Nephron progenitor cell (in vitro differentiated cells): Measurements from ENCODE around the gene INTS3.
A peak's percentile ranks its signal among the peaks of the same experiment; 100 is the strongest.

Experiments used
- DNase-seq: peaks from one replicate; pipeline ENCODE4 v3.0.0; 2021
- H3K27ac Mint-ChIP-seq: 2 replicates; pipeline ENCODE4 v1.8.0; 2021; ENCODE audit warnings: mild to moderate bottlenecking, moderate library complexity, mixed read lengths
- H3K27me3 Mint-ChIP-seq: 2 replicates; pipeline ENCODE4 v1.8.0; 2021; ENCODE audit warnings: mild to moderate bottlenecking, low read depth, mixed read lengths; ENCODE audit not compliant: poor library complexity
- H3K36me3 Mint-ChIP-seq: 2 replicates; pipeline ENCODE4 v1.8.0; 2021; ENCODE audit warnings: low read depth, mixed read lengths
- H3K4me1 Mint-ChIP-seq: 2 replicates; pipeline ENCODE4 v1.8.0; 2021; ENCODE audit warnings: mixed read lengths
- H3K4me3 Mint-ChIP-seq: 2 replicates; pipeline ENCODE4 v1.8.0; 2021; ENCODE audit warnings: mild to moderate bottlenecking, moderate library complexity, mixed read lengths
- H3K9me3 Mint-ChIP-seq: 2 replicates; pipeline ENCODE4 v1.8.0; 2021; ENCODE audit warnings: mild to moderate bottlenecking, moderate library complexity, mixed read lengths
- CTCF ChIP-seq: fragments of 200-600 bp; sonication (generic); IDR thresholded peaks from 2 replicates; pipeline ENCODE4 v1.5.0; 2021; ENCODE audit warnings: antibody characterized with exemption

INTS3 gene

DNA sequence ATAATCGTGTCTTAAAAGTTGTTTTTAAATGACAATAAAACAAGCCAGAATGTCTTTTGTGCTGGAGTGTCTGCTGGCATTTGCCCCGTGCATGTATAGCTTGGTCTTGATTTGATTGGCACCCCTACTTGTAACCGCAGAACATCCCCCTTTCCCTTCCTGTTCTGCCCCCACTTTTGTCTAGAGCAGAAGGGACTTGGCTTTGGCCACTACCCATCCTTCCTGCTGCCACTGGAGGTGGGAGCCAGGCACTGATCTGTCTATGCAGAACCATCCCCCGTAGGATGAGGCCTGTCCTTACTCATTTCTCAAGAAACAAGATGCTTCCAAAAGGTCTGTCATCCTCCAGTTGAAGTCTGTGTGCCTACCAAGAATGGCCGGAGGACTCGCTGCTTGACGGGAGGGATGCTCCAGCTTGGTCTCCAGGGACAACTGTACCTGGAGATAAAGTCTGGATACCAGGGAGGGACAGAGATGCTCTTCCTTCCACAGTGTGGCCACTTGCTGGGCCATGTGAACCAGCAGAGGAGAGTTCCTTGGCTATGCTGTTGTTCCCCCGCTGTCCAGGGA is 46.3 kb downstream of the INTS3 start:
- Mint-ChIP-seq H3K4me1 (peaks cover 67% of the 10 kb centered on the region), H3K9me3 (no peaks in the 10 kb centered on the region), H3K27ac (no peak overlapping the region), H3K4me3 (peak overlapping the region; percentile 88), H3K36me3 (peaks cover 28% of the 10 kb centered on the region), H3K27me3 (peaks cover 4% of the 10 kb centered on the region)
- DNase-seq = no peak
- TF ChIP-seq CTCF = no peak

DNA sequence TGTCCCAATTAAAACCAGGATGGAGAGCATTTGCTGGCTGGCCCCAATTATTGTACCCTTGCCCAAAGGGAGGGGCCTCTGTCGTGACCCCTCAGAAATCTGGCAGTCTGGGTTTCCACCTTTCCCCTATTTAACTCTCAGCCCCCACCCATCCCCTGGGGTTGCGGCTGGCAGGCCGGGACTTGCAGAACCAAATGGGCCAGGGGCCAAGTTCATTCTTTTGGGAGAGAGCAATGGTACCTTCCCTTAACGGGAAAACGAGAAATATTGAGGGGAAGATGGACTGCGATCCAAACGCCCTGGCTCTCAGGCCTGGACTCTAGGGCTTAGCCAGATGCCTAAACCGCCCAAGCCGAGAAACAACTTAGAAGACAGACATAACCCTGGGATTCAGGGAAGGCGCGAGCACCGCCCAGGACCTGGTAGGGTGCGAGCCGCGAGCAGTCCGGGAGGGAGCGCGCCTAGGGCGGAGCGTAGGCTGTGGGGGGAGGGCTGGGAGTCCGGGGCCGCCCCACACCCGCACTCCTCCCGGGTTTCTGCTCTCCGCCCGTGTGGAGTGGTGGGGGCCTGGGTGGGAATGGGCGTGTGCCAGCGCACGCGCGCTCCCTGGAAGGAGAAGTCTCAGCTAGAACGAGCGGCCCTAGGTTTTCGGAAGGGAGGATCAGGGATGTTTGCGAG is 47.1 kb downstream of the INTS3 start, which contains the start of gene SLC27A3:
SLC27A3 (plus strand) TSS at position 628 of the 678 bp plus-strand sequence. CDS start 91 bp downstream, outside the sequence.
- Mint-ChIP-seq H3K36me3 (peaks cover 22% of the 10 kb centered on the region), H3K4me1 (peaks cover 64% of the 10 kb centered on the region), H3K27me3 (peaks cover under 1% of the 10 kb centered on the region), H3K27ac (no peak within 1 kb of the TSS), H3K4me3 (peak within 1 kb of the TSS; percentile 88), H3K9me3 (no peaks in the 10 kb centered on the region)
- DNase-seq = peak; percentile 51
- no peak for TF ChIP-seq CTCF

DNA sequence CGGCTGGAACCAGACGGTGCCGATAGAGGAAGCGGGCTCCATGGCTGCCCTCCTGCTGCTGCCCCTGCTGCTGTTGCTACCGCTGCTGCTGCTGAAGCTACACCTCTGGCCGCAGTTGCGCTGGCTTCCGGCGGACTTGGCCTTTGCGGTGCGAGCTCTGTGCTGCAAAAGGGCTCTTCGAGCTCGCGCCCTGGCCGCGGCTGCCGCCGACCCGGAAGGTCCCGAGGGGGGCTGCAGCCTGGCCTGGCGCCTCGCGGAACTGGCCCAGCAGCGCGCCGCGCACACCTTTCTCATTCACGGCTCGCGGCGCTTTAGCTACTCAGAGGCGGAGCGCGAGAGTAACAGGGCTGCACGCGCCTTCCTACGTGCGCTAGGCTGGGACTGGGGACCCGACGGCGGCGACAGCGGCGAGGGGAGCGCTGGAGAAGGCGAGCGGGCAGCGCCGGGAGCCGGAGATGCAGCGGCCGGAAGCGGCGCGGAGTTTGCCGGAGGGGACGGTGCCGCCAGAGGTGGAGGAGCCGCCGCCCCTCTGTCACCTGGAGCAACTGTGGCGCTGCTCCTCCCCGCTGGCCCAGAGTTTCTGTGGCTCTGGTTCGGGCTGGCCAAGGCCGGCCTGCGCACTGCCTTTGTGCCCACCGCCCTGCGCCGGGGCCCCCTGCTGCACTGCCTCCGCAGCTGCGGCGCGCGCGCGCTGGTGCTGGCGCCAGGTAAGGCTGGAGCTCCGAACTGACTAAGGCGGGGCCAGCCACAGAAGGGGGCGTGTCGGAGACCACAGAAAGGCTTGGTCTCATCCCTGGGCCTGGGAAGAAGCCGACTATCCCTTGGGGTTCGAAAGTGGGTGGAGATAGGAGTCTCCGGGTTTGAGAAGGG is 47.8 kb downstream of the INTS3 start:
- Mint-ChIP-seq H3K27me3 (no peaks in the 10 kb centered on the region), H3K9me3 (no peaks in the 10 kb centered on the region), H3K4me1 (peaks cover 57% of the 10 kb centered on the region), H3K27ac (no peak overlapping the region), H3K36me3 (peaks cover 22% of the 10 kb centered on the region), H3K4me3 (peak overlapping the region; percentile 88)
- peak; percentile 82 for DNase-seq
- no peak for TF ChIP-seq CTCF

GRCh38 chr1:153776352-153776751 is 48.5 kb downstream of the INTS3 start:
- DNase-seq = no peak
- Mint-ChIP-seq H3K27me3 (no peaks in the 10 kb centered on the region), H3K9me3 (no peaks in the 10 kb centered on the region), H3K27ac (no peak overlapping the region), H3K36me3 (peaks cover 22% of the 10 kb centered on the region), H3K4me1 (peaks cover 50% of the 10 kb centered on the region), H3K4me3 (peak overlapping the region; percentile 88)
- no peak for TF ChIP-seq CTCF

GRCh38 chr1:153776845-153777370 is 49.1 kb downstream of the INTS3 start:
- Mint-ChIP-seq H3K9me3 (no peaks in the 10 kb centered on the region), H3K4me1 (peaks cover 47% of the 10 kb centered on the region)
- TF ChIP-seq CTCF = no peak

More at GRCh38 chr1:153776845-153777370, 49.1 kb downstream of the INTS3 start:
- DNase-seq = no peak
- Mint-ChIP-seq H3K4me3 (peak overlapping the region; percentile 58), H3K27ac (peak overlapping the region; percentile 31), H3K27me3 (no peaks in the 10 kb centered on the region), H3K36me3 (peaks cover 22% of the 10 kb centered on the region)
